GM12801 (cell line): ENCODE results near the gene KRT80.

ENCODE experiments used
- TF ChIP-seq, protein P1 (sequence below): IDR thresholded peaks from one replicate; pipeline ENCODE4 v1.5.1; 2011; ENCODE audit warnings: control low read depth; ENCODE audit not compliant: insufficient read length; ENCODE audit errors: extremely low read depth

KRT80 gene

DNA sequence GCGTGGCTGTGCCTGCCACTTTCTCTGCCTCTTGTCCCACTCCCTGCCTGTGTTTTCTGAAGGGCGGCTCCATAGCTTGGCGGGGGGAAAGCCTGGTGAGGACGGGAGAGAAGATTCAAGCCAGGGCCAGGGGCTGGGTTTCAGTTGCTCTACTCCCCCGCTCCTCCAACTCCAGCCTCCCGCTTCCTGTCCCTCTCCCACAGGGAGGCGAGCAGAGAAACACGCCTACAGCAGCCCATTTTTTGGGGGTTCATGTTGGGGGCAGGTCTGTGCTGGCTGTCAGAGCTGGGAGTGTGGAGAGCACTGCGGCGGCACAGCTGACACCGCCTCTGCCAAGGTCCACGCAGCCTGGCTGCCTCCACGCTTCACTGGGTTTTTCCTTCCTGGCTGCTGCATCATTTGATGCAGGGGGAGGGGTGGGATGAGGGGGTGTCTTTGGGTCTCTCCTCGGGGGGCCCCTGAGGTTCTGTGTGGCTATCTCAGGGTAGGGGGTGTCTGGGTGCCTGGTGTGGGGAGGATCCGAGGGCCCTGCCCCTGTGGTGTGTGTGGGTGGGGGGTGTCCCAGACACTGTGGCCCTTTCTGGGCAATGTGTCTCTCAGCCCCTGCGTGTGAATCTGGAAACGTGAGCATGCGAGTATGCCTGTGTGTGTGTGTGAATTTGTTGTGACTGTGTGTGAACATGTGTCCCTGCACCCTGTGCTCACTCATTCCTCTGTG is 10.7 kb upstream of the KRT80 start:
- TF ChIP-seq, protein P1, sequence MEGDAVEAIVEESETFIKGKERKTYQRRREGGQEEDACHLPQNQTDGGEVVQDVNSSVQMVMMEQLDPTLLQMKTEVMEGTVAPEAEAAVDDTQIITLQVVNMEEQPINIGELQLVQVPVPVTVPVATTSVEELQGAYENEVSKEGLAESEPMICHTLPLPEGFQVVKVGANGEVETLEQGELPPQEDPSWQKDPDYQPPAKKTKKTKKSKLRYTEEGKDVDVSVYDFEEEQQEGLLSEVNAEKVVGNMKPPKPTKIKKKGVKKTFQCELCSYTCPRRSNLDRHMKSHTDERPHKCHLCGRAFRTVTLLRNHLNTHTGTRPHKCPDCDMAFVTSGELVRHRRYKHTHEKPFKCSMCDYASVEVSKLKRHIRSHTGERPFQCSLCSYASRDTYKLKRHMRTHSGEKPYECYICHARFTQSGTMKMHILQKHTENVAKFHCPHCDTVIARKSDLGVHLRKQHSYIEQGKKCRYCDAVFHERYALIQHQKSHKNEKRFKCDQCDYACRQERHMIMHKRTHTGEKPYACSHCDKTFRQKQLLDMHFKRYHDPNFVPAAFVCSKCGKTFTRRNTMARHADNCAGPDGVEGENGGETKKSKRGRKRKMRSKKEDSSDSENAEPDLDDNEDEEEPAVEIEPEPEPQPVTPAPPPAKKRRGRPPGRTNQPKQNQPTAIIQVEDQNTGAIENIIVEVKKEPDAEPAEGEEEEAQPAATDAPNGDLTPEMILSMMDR, result no peak

DNA sequence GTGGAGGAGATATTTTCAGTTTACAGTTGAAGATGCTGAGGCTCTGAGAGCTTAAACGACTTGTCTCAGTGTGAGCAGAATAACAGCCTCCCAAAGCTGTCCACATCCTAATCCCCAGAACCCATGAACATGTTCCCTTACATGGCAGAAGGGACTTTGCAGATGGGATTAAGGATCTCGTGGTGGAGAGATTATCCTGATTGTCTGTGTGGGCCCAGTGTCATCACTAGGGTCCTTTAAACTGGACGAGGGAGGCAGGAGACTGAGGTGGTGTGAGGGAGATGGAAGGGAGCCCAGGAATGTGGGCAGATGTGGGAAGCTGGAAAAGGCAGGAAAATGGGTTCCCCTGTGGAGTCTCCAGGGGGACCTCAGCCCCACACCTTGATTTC is 9.6 kb upstream of the KRT80 start:
- TF ChIP-seq, protein P1, result no peak

GRCh38 chr12:52200781-52201450 is 9.1 kb upstream of the KRT80 start:
- TF ChIP-seq, protein P1, result no peak

DNA sequence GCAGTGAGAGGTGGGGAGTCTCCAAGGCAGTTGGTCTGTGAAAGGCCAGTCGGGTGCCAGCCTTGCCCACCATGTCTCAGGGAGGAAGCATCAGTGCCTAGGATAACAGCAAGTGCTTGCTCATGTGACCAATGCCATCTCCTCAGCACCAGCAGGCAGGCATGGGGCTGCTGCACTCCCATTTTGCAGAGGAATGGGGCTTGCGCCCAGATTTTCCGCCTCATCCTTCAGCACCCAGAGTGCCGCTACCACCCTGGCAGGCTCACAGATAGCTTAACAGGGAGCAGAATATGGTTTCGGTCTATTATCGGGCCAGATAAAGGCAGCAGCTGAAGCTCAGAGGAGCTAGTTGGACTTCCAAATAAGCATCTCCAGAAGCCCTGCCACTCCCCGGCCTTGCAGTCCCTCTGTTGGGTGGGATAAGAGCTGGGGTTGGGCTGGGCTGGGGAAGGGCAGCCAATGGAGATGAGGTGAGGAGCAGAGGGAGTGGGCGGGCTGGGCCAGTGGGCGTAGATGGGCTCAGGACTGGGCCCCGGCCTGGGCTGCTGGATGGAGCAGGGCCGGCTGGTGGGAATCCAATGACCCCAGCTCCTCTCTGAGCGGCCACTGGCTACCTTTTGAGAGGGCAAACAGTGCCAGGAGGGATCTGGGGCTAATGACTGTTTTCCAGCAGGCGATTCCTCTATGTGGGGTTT is 8.4 kb upstream of the KRT80 start:
- TF ChIP-seq, protein P1, result no peak

- TF ChIP-seq, protein P1, result no peak
These were observed 7.6 kb upstream of the KRT80 start for GRCh38 chr12:52199294-52199919.

- TF ChIP-seq, protein P1, result no peak
These were observed 6.8 kb upstream of the KRT80 start for GRCh38 chr12:52198454-52199215.
